SJSA1 (cell line): ENCODE data around the gene ZBTB34. TPM values are rescaled to one million over a fixed set of nuclear protein-coding genes. Genes with fewer than 3 reads are reported as not detected.

Experiments used
- DNase-seq, 2 experiments: peaks; one replicate each; pipeline ENCODE4 v3.0.0-alpha.2; 2015 to 2020; ENCODE audit warnings: low spot score in 2 of 2, low read depth in 1 of 2
- H3K27ac ChIP-seq: fragments of 250-450 bp; sonication (Bioruptor Pico); 2 replicates; pipeline ENCODE4 v1.5.1; 2020; ENCODE audit warnings: mild to moderate bottlenecking, moderate library complexity
- H3K27me3 ChIP-seq: fragments of 250-450 bp; sonication (Bioruptor Pico); replicated peaks from 2 replicates; pipeline ENCODE4 v1.5.1; 2020; ENCODE audit warnings: mild to moderate bottlenecking, moderate library complexity
- H3K36me3 ChIP-seq: fragments of 250-450 bp; sonication (Bioruptor Pico); 2 replicates; pipeline ENCODE4 v1.5.1; 2020; ENCODE audit warnings: mild to moderate bottlenecking
- H3K4me1 ChIP-seq: fragments of 250-450 bp; sonication (Bioruptor Pico); replicated peaks from 2 replicates; pipeline ENCODE4 v1.6.1; 2021; ENCODE audit warnings: mild to moderate bottlenecking
- H3K4me3 ChIP-seq: fragments of 250-450 bp; sonication (Bioruptor Pico); 2 replicates; pipeline ENCODE4 v1.5.1; 2020; ENCODE audit warnings: mild to moderate bottlenecking
- H3K9me3 ChIP-seq: fragments of 250-450 bp; sonication (Bioruptor Pico); replicated peaks from 2 replicates; pipeline ENCODE4 v1.5.1; 2020; ENCODE audit warnings: mild to moderate bottlenecking
- total RNA-seq: library from RNA; depleted of rRNA; stranded (reverse); fragments of >200 nt; shearing (Covaris generic); gene quantifications from 2 replicates; pipeline ENCODE4 v1.2.3, GENCODE V29; 2014

ZBTB34 gene
- total RNA-seq, 1 experiment from 2014 or later: 5.9 TPM

- Histone ChIP-seq H3K36me3 (no peaks in the 10 kb centered on the region), H3K4me3 (no peak overlapping the region), H3K4me1 (no peaks in the 10 kb centered on the region), H3K27ac (no peak overlapping the region), H3K27me3 (peaks cover 12% of the 10 kb centered on the region; the same call in 1 of the 2 replicates), H3K9me3 (no peaks in the 10 kb centered on the region)
- DNase-seq: no peak
Measured at GRCh38 chr9:126852086-126852688, 8.3 kb upstream of the ZBTB34 start.

DNA sequence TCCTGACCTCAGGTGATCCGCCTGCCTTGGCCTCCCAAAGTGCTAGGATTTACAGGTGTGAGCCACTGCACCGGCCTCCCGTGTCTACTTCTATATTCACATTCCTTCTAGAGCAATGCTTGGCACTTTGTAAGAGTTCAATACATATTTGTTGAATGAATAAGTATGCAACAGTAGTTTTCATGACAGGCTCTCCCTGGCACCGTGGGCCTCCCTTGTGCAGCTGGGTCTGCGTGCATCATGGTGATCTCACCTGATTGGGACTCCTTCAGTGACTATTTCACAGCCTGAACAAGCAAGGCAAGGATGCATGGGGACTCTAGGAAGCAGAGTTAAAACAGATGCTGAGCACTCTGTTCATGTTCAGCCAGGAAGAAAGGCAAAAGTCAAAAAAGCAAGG lies 6.8 kb upstream of the ZBTB34 start:
- H3K27ac ChIP-seq: no peak overlapping the region
- H3K27me3 ChIP-seq: peaks cover 15% of the 10 kb centered on the region; the same call in 1 of the 2 replicates
- H3K36me3 ChIP-seq: no peaks in the 10 kb centered on the region
- no peaks in the 10 kb centered on the region for H3K4me1 ChIP-seq
- H3K9me3 ChIP-seq: no peaks in the 10 kb centered on the region
- DNase-seq: no peak
- H3K4me3 ChIP-seq: no peak overlapping the region

GRCh38 chr9:126854734-126855133 lies 5.7 kb upstream of the ZBTB34 start:
- no peak for DNase-seq
- H3K9me3 ChIP-seq: no peaks in the 10 kb centered on the region
- H3K27me3 ChIP-seq: peaks cover 23% of the 10 kb centered on the region; the same call in 1 of the 2 replicates
- no peak overlapping the region for H3K4me3 ChIP-seq
- no peak overlapping the region for H3K27ac ChIP-seq
- H3K4me1 ChIP-seq: peaks cover 2% of the 10 kb centered on the region
- no peaks in the 10 kb centered on the region for H3K36me3 ChIP-seq

GRCh38 chr9:126856326-126856877 lies 4.0 kb upstream of the ZBTB34 start:
- peaks cover 6% of the 10 kb centered on the region for H3K36me3 ChIP-seq
- no peak overlapping the region for H3K27ac ChIP-seq
- no peak for DNase-seq
- no peaks in the 10 kb centered on the region for H3K9me3 ChIP-seq
- no peak overlapping the region for H3K4me3 ChIP-seq
- H3K4me1 ChIP-seq: peaks cover 7% of the 10 kb centered on the region
- H3K27me3 ChIP-seq: peaks cover 23% of the 10 kb centered on the region; the same call in 1 of the 2 replicates

DNA sequence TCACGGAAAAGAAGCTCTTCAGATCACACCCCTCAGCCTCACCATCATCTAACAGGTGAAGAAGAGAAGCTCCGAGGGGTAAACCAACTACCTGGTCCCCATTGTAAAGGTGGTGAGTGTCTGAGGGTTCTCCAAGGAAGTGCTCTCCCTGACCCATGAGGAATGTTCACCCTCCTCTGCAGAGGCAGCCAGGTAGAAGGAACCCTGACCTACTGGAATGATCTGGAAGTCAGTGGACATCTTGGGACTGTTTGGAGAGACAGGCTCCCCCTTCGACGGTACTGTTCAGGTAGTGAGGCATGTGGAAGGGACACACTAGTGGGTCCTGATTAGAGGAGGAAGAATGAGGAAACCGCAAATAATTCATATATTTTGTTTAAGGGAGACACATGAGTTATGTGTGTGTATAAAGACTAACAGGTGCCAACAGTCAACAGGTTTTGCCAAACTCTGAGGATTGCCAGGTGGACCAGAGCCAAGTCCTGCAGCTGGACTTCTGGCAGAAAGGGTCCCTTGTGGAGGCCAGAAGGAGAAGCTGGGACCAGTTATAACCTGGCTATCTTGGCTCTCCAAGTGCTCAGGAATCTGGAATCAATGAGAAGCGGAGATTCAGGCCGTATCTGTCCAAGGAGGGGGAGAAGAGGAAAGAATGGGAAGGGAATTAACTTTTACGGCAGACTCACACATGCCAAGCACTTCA lies 3.0 kb upstream of the ZBTB34 start:
- peaks cover 13% of the 10 kb centered on the region for H3K4me1 ChIP-seq
- no peak overlapping the region for H3K4me3 ChIP-seq
- peaks cover 18% of the 10 kb centered on the region; the same call in 1 of the 2 replicates for H3K27me3 ChIP-seq
- H3K36me3 ChIP-seq: peaks cover 6% of the 10 kb centered on the region
- DNase-seq: no peak
- H3K9me3 ChIP-seq: no peaks in the 10 kb centered on the region
- no peak overlapping the region for H3K27ac ChIP-seq

- Histone ChIP-seq H3K36me3 (peaks cover 19% of the 10 kb centered on the region), H3K4me1 (peaks cover 13% of the 10 kb centered on the region), H3K9me3 (no peaks in the 10 kb centered on the region), H3K27ac (no peak overlapping the region), H3K4me3 (no peak overlapping the region), H3K27me3 (peaks cover 18% of the 10 kb centered on the region; the same call in 1 of the 2 replicates)
- no peak for DNase-seq
Measured at GRCh38 chr9:126859111-126859510, 1.3 kb upstream of the ZBTB34 start.

GRCh38 chr9:126860757-126861466 lies 473 bp downstream of the ZBTB34 start:
- Histone ChIP-seq H3K27me3 (peaks cover 11% of the 10 kb centered on the region; the same call in 1 of the 2 replicates), H3K9me3 (no peaks in the 10 kb centered on the region), H3K27ac (no peak overlapping the region), H3K4me3 (peak overlapping the region; percentile 97), H3K4me1 (peaks cover 13% of the 10 kb centered on the region), H3K36me3 (peaks cover 25% of the 10 kb centered on the region)
- peak in 1 of 2 experiments; percentile 47 for DNase-seq

GRCh38 chr9:126861707-126862103 lies 1.3 kb downstream of the ZBTB34 start:
- no peaks in the 10 kb centered on the region for H3K9me3 ChIP-seq
- peaks cover 13% of the 10 kb centered on the region for H3K4me1 ChIP-seq
- no peak overlapping the region for H3K27ac ChIP-seq
- peaks cover 25% of the 10 kb centered on the region for H3K36me3 ChIP-seq
- DNase-seq: peak in 1 of 2 experiments; percentile 11
- peaks cover 11% of the 10 kb centered on the region; the same call in 1 of the 2 replicates for H3K27me3 ChIP-seq
- peak overlapping the region; percentile 97 for H3K4me3 ChIP-seq

DNA sequence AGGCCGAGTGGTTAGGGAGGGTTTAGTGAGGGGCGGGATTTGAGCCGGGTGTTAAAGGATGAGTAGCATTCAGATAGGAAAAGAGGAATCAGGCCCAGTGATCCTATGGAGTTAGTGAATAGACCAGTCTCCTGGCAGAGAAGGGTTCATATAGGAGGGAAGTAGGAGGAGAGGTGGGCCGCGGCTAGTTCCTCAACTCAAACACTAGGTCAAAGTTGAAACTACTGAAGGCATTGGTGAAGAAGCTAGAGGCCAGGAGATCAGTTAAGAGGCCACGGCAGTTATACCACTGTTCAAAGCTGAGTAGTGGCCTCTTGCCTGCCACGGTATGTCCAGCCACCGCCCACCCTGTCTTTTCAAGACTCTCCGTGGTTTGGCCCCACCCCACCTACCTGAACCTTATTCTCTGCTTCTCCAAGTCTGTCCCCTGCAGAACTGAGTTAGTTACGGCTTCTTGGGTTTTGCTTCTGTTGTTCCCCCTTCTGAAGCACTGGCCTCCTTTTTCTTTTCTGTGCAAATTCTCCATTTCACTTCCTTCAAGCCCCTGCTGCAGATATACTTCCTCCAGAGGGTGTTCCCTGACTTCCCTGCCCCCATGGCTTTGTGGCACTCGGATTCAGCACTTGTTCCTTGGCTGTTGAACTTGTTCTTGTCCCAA lies 1.8 kb downstream of the ZBTB34 start:
- H3K36me3 ChIP-seq: peaks cover 25% of the 10 kb centered on the region
- H3K9me3 ChIP-seq: no peaks in the 10 kb centered on the region
- H3K4me3 ChIP-seq: no peak overlapping the region
- H3K27ac ChIP-seq: no peak overlapping the region
- peaks cover 11% of the 10 kb centered on the region; the same call in 1 of the 2 replicates for H3K27me3 ChIP-seq
- DNase-seq: no peak
- peaks cover 13% of the 10 kb centered on the region for H3K4me1 ChIP-seq

DNA sequence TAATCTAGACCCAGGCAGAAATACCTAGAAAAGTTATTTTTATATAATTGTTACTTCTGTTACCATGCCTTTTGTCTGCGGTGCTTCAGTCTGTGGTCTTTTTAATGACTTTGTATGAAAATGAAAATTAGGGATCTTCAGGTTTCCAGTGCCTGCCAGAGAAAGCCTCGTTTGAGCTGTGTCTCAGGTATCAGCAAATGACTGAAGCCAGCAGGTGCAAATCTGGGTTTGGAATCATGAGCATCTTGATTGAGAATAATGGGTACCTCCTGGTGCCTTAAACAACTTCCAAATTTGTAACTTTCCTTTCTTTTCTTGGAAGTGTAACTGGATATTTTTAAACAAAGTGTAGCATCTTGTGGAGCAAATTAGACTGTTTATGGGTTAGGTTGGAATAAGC lies 4.3 kb downstream of the ZBTB34 start:
- no peaks in the 10 kb centered on the region for H3K27me3 ChIP-seq

DNA sequence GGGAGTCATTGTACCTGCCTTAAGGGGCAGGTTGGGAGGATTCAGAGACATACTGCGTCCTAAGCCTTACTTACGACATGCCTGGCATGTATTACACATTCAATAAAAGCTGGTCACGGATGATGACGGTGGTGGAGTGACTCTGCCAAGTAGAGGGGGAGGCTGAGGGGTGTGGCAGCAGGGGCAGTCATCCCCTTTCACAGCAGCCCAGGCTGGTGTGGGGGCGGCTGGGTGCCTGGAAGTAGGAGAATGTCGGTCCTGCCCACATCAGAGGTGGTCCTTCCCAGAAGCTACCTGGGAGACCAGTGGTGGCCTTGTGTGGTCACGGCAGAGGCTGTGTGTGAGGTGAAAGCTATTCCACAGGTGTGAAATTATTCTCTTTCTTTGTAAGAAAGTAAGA lies 8.9 kb downstream of the ZBTB34 start:
- Histone ChIP-seq H3K9me3 (no peaks in the 10 kb centered on the region), H3K4me3 (no peak overlapping the region), H3K36me3 (peaks cover 13% of the 10 kb centered on the region), H3K4me1 (no peaks in the 10 kb centered on the region), H3K27ac (no peak overlapping the region), H3K27me3 (no peaks in the 10 kb centered on the region)
- no peak for DNase-seq

More for the DNA sequence above, 4.3 kb downstream of the ZBTB34 start:
- H3K36me3 ChIP-seq: peaks cover 31% of the 10 kb centered on the region
- peaks cover 10% of the 10 kb centered on the region for H3K4me1 ChIP-seq
- H3K4me3 ChIP-seq: no peak overlapping the region
- H3K27ac ChIP-seq: no peak overlapping the region
- no peaks in the 10 kb centered on the region for H3K9me3 ChIP-seq
- no peak for DNase-seq

- no peak overlapping the region for H3K27ac ChIP-seq
- DNase-seq: no peak
- no peak overlapping the region for H3K4me3 ChIP-seq
- H3K27me3 ChIP-seq: no peaks in the 10 kb centered on the region
- no peaks in the 10 kb centered on the region for H3K9me3 ChIP-seq
- no peaks in the 10 kb centered on the region for H3K4me1 ChIP-seq
- peaks cover 10% of the 10 kb centered on the region; the same call in 1 of the 2 replicates for H3K36me3 ChIP-seq
Measured at GRCh38 chr9:126872516-126872915, 12.1 kb downstream of the ZBTB34 start.

DNA sequence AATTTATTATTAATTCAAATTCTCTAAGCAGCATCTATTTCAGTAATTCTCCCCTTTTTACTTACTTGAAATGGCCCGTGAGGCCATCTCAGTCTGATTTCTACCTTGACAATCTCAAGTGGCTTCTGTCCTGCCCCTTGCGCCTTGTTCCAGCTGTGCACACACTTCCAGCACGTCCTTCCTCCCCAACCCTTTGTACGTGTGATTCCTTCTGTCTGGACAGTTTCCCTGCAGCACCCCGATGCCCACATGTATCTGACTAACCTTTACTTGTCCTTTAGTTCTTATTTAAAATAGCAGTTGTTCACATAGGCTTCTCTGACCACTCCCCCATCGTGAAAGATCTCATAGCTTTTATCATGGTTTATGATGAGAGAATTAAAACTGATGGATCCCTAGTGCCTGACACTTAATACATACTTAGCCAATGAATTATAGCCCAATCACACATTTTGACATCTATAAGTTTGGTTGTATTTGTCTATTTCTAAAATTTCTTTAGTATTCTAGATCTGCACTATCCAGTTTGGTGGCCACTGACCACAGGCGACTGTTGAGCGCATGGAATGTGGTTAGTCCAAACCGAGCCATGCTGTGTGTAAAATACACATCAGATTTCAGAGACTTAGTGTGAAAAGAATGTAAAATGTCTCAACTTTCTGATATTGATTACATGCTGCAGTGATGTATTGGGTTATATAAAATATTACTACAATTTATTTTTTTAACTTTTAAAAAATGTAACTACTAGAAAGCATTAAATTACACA lies 14.3 kb downstream of the ZBTB34 start:
- Histone ChIP-seq H3K4me3 (no peak overlapping the region), H3K36me3 (peaks cover 11% of the 10 kb centered on the region), H3K9me3 (no peaks in the 10 kb centered on the region), H3K27me3 (no peaks in the 10 kb centered on the region), H3K27ac (no peak overlapping the region), H3K4me1 (no peaks in the 10 kb centered on the region)
- no peak for DNase-seq
